Hepatic stellate cell (primary cell): ENCODE data around the gene NDFIP2.

Source experiments
- DNase-seq: peaks from one replicate; pipeline ENCODE4 v3.0.0; 2011; ENCODE audit warnings: low spot score

Gene NDFIP2

GRCh38 chr13:79480954-79481684 lies at the start of gene NDFIP2:
Gene NDFIP2 (plus strand): TSS chr13:79481155. CDS start chr13:79481204, 49 bp downstream.
- DNase-seq, result peak; percentile 70

- no peak for DNase-seq
These were observed 48.9 kb upstream of the NDFIP2 start for GRCh38 chr13:79432086-79432485.

GRCh38 chr13:79432992-79433391 lies 48.0 kb upstream of the NDFIP2 start:
- DNase-seq, result no peak

- peak; percentile 45 for DNase-seq
These were observed 46.4 kb upstream of the NDFIP2 start for GRCh38 chr13:79434556-79434955.

GRCh38 chr13:79435561-79435990 lies 45.4 kb upstream of the NDFIP2 start:
- DNase-seq, result no peak

GRCh38 chr13:79439275-79439674 lies 41.7 kb upstream of the NDFIP2 start:
- no peak for DNase-seq

- no peak for DNase-seq
These were observed 39.9 kb upstream of the NDFIP2 start for GRCh38 chr13:79440958-79441528.

- DNase-seq, result peak; percentile 12
These were observed 38.7 kb upstream of the NDFIP2 start for GRCh38 chr13:79442221-79442620.

GRCh38 chr13:79442706-79443105 lies 38.2 kb upstream of the NDFIP2 start:
- no peak for DNase-seq

- DNase-seq, result no peak
These were observed 34.8 kb upstream of the NDFIP2 start for GRCh38 chr13:79445968-79446645.

GRCh38 chr13:79447141-79447540 lies 33.8 kb upstream of the NDFIP2 start:
- DNase-seq, result no peak

- DNase-seq, result no peak
These were observed 33.2 kb upstream of the NDFIP2 start for GRCh38 chr13:79447741-79448140.

- no peak for DNase-seq
These were observed 32.5 kb upstream of the NDFIP2 start for GRCh38 chr13:79448413-79448812.

- no peak for DNase-seq
These were observed 30.8 kb upstream of the NDFIP2 start for GRCh38 chr13:79450110-79450509.

- DNase-seq, result peak; percentile 41
These were observed 29.4 kb upstream of the NDFIP2 start for GRCh38 chr13:79451500-79451962.

GRCh38 chr13:79452239-79452913 lies 28.6 kb upstream of the NDFIP2 start:
- DNase-seq, result no peak

- DNase-seq, result no peak
These were observed 25.6 kb upstream of the NDFIP2 start for GRCh38 chr13:79455331-79455730.

GRCh38 chr13:79456051-79456450 lies 24.9 kb upstream of the NDFIP2 start:
- no peak for DNase-seq

GRCh38 chr13:79456656-79457365 lies 24.1 kb upstream of the NDFIP2 start:
- DNase-seq, result no peak

- DNase-seq, result no peak
These were observed 23.6 kb upstream of the NDFIP2 start for GRCh38 chr13:79457390-79457789.

- peak; percentile 33 for DNase-seq
These were observed 23.0 kb upstream of the NDFIP2 start for GRCh38 chr13:79457948-79458347.

- no peak for DNase-seq
These were observed 22.5 kb upstream of the NDFIP2 start for GRCh38 chr13:79458436-79458835.
